Thyroid gland (tissue), 4 donors: Measurements from ENCODE around the gene ANKRD13D.

Experiments
- POLR2A ChIP-seq, 2 donors: fragments of 450-650 bp; IDR thresholded peaks; one replicate each; pipeline ENCODE4 v1.6.1; 2017; ENCODE audit warnings: antibody characterized with exemption in 2 of 2, mild to moderate bottlenecking in 2 of 2, moderate library complexity in 1 of 2
- TF ChIP-seq, protein P1 (sequence below), 6 experiments: fragments of 200-600 bp in 3 of 6; fragments of 450-650 bp in 3 of 6; sonication (generic) in 3 of 6; IDR thresholded peaks; one replicate each; pipeline ENCODE4 v1.5.1; 2016 to 2019; ENCODE audit warnings: antibody characterized with exemption in 6 of 6, mild to moderate bottlenecking in 2 of 6, inconsistent platforms in 1 of 6, moderate library complexity in 1 of 6

DNA sequence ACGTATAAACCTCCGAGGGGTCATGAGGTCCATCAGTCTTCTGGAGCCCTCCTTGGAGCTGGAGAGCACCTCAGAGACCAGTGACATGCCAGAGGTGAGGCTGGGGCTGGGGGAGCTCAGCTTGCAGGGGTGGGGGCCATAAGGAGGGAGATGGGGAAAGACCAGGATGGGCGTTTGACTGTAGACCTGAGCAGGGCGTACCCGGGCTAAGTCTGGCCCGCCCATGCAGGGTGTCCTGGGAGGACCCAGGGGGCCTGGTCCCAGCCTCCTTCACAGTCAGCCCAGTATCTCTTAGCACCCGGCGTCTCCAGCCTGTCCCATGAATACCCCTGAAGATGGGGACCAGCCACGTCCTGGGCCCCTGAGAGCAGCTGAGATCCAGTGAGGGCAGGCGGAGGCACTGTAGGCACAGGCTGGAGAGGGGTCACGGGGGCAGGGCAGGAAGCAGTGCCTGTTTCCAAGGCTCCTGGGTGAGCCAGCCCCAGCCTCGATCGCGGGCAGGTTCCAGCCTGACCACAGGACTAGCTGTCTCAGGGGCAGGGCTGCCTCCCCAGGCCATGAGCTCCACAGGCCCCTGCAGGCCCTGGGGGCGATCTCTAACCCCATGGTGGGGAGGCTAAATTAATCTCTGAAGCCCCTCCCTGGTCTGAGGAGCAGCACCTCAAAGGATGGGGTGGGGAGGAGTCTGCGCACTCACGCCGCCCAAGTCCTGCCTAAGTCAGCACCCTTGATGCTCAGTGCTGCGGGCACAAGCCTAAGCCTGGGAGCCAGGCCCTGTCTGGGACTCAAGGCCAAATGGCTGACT lies 21.3 kb downstream of the ANKRD13D start:
- TF ChIP-seq, protein P1, sequence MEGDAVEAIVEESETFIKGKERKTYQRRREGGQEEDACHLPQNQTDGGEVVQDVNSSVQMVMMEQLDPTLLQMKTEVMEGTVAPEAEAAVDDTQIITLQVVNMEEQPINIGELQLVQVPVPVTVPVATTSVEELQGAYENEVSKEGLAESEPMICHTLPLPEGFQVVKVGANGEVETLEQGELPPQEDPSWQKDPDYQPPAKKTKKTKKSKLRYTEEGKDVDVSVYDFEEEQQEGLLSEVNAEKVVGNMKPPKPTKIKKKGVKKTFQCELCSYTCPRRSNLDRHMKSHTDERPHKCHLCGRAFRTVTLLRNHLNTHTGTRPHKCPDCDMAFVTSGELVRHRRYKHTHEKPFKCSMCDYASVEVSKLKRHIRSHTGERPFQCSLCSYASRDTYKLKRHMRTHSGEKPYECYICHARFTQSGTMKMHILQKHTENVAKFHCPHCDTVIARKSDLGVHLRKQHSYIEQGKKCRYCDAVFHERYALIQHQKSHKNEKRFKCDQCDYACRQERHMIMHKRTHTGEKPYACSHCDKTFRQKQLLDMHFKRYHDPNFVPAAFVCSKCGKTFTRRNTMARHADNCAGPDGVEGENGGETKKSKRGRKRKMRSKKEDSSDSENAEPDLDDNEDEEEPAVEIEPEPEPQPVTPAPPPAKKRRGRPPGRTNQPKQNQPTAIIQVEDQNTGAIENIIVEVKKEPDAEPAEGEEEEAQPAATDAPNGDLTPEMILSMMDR (IDR thresholded peaks at IDR 0.05), result no peak
- no peak for TF ChIP-seq POLR2A (IDR thresholded peaks at IDR 0.05)
